ENCODE data around the gene CNTNAP5.

CNTNAP5 gene

DNA sequence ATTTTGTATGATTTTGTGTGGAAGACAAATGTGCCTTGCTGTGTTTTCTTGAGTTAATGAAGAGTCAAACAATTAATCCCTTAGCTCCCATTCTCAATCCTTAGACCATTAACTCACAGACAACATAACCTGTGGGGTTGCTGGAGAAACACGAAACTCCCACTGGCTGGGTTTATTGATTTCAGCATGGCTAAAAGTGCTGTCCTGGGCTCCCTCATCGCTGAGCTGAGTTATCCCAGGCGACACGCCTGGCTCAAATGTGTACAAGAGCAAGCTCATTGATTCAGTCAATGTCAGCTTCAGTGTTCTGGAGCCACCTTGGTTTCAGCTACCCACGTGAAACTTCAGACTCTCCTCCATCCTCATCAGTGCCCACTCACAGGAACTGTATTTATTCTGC is 896.1 kb downstream of the CNTNAP5 start:
- DNase-seq = no peak

DNA sequence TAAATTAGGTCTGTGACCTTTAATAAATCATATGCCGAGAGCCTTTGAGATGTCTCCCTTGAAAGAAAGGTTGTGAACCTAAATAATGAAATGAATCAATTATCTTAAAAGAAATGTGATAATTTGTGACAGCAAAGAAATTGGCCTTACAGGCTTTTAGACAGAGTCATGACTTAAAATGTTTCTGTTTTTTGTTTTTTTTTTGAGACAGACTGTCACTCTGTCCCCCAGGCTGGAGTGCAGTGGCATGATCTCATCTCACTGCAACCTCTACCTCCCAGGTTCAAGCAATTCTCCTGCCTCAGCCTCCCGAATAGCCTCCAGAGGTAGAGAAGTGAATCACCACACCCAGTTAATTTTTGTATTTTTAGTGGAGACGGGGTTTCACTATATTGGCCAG is 898.0 kb downstream of the CNTNAP5 start:
- no peak for DNase-seq

DNA sequence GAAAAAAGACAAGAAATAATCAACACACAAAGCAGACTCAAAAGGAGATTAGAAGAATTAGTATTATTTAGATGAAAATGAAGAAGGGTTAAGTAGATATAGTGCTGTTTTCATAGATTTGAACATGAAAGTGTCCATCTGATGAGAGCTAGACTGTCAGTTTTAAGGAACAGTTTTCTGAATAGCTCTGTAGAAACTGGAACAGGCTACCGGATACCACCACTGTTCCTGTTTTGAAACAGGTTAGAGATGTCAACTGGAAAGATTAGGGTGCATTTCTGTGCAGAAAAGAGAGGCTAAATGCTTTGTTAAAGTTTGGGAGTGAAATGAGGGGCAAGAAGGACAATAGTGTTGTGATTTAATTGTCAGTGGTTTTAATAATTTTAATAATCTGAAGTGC is 908.8 kb downstream of the CNTNAP5 start:
- no peak for DNase-seq

DNA sequence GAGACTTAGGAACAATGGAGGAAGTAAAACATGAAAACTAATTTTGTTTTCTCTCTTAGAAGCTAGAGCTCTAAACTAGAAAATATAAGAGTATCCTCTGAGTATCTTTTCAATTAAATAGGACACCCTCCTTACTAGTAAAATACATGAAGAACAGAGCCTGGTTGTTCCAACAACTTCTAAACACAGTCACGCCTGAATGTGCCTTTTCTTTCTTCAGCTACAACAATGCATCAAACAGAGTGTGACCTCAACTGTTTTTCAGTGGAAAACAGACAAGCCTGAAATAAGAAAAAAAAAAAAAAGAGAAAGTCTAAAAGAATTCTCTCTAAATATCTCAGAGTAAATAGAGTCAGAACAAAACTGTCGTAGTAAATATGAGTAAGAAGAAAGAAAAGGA is 928.8 kb downstream of the CNTNAP5 start:
- DNase-seq = no peak

DNA sequence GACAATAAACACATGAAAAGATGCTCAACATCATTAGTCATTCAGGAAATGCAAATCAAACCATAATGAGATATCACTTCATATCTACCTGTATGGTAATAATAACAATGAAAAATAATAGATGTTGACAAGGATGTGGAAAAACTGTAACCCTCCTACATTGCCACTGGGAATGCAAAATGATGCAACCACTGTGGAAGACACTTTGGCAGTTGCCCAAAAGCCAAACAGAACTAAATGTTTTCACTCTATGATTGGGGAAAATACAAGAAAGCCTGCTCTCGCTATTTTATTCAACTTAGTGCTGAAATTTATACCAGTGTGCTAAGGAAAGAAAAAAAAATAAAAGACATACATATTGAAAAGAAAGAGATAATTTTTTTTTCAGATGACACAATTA is 934.5 kb downstream of the CNTNAP5 start:
- DNase-seq = no peak

DNA sequence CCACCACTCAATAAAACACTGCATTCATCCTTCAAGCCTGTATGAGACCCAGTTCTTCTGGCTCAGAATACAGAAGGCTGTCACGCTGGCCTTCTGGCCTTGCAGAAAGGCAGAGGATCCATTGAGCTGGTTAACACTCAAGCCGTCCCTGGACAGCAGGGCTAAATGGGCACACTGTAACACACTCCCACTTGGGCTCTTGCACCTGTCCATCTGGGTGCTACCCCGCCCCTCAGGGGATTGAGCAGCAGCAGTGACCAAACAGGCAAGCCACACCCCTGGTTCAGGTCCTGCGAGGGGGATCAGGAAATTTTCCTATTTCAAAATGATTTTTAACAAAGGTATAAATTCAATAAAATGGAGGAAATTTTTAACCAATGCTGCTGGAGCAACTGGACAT is 936.0 kb downstream of the CNTNAP5 start:
- DNase-seq = no peak
